Skin of body (tissue), 2 donors: Measurements from ENCODE around the gene CACNB4. TPM values are rescaled to one million over a fixed set of nuclear protein-coding genes. Genes with fewer than 3 reads are reported as not detected.
A peak's percentile ranks its signal among the peaks of the same experiment; 100 is the strongest.
"Not testable (repeated sequence)": the region's sequence is repeated elsewhere in the genome, so short reads cannot be mapped to it uniquely, and the experiment has no call there.

Experiments
- DNase-seq: peaks from one replicate; lab custom pipeline; 2025; lab: John Stamatoyannopoulos, UW
- total RNA-seq: library from RNA; depleted of rRNA; stranded (reverse); fragments of >200 nt; gene quantifications from one replicate; pipeline ENCODE4 v1.2.3, GENCODE V29; 2014

Gene CACNB4
- total RNA-seq, 1 donor from 2014 or later = 16.3 TPM

- no peak for DNase-seq
Observed at GRCh38 chr2:151907286-151908203, 191.3 kb downstream of the CACNB4 start.

- DNase-seq = no peak
Observed at GRCh38 chr2:151906633-151906998, 192.2 kb downstream of the CACNB4 start.

GRCh38 chr2:151905963-151906632 is 192.7 kb downstream of the CACNB4 start:
- no peak for DNase-seq

GRCh38 chr2:151904807-151905206 is 194.0 kb downstream of the CACNB4 start:
- no peak for DNase-seq

GRCh38 chr2:151904021-151904420 is 194.8 kb downstream of the CACNB4 start:
- DNase-seq = no peak

GRCh38 chr2:151902829-151903228 is 196.0 kb downstream of the CACNB4 start:
- no peak for DNase-seq

- DNase-seq = no peak
Observed at GRCh38 chr2:151900331-151900730, 198.5 kb downstream of the CACNB4 start.

- no peak for DNase-seq
Observed at GRCh38 chr2:151899156-151899555, 199.7 kb downstream of the CACNB4 start.

- DNase-seq = no peak
Observed at GRCh38 chr2:151891566-151892194, 207.2 kb downstream of the CACNB4 start.

- DNase-seq = no peak
Observed at GRCh38 chr2:151887164-151887563, 211.7 kb downstream of the CACNB4 start.

- no peak for DNase-seq
Observed at GRCh38 chr2:151886241-151886640, 212.6 kb downstream of the CACNB4 start.

- no peak for DNase-seq
Observed at GRCh38 chr2:151882786-151883445, 215.9 kb downstream of the CACNB4 start.

- DNase-seq = no peak
Observed at GRCh38 chr2:151881342-151881741, 217.5 kb downstream of the CACNB4 start.

GRCh38 chr2:151880586-151880985 is 218.3 kb downstream of the CACNB4 start:
- DNase-seq = no peak

- DNase-seq = peak; percentile 2
Observed at GRCh38 chr2:151878655-151879563, 219.9 kb downstream of the CACNB4 start.

- no peak for DNase-seq
Observed at GRCh38 chr2:151878204-151878603, 220.6 kb downstream of the CACNB4 start.

GRCh38 chr2:151875631-151876030 is 223.2 kb downstream of the CACNB4 start:
- not testable (repeated sequence) for DNase-seq

- DNase-seq = peak; percentile 56
Observed at GRCh38 chr2:151872463-151872862, 226.4 kb downstream of the CACNB4 start.

GRCh38 chr2:151869291-151869690 is 229.6 kb downstream of the CACNB4 start:
- DNase-seq = no peak

- no peak for DNase-seq
Observed at GRCh38 chr2:151862700-151863099, 236.1 kb downstream of the CACNB4 start.

GRCh38 chr2:151861174-151861573 is 237.7 kb downstream of the CACNB4 start:
- DNase-seq = no peak
